ENCODE results near the gene MRPL23. TPM values are rescaled to one million over a fixed set of nuclear protein-coding genes. Genes with fewer than 3 reads are reported as not detected.

MRPL23 gene
- total and polyA plus RNA-seq, 12 donors: 52.2 to 1,024 (median 184) TPM

- 71 to 91% (median 87%) methylated on average over 2 to 20 of the region's 20 CpGs for WGBS, 4 donors
- DNase-seq: no peak
- Histone ChIP-seq H3K27me3 (no peaks in the 10 kb centered on the region), H3K27ac (peak overlapping the region in 2 of 5 donors; percentile 47 to 69), H3K36me3 (replicated peaks in 1 of 2) (no peaks in the 10 kb centered on the region), H3K9me3 (replicated peaks in 1 of 3) (no peaks in the 10 kb centered on the region), H3K4me1 (replicated peaks in 1 of 2) (peaks cover 0 to 3% of the 10 kb centered on the region in 2 donors), H3K4me3 (no peak overlapping the region)
- no peak for TF ChIP-seq POLR2A (IDR thresholded peaks at IDR 0.05)
- intact Hi-C loops (cut with DNase I): no loop called here
These were observed 19.2 kb upstream of the MRPL23 start for GRCh38 chr11:1927848-1928469.

- H3K9me3 ChIP-seq (replicated peaks in 1 of 3): no peaks in the 10 kb centered on the region
- no peaks in the 10 kb centered on the region for H3K36me3 ChIP-seq (replicated peaks in 1 of 2)
- intact Hi-C loops (cut with DNase I): no loop called here
- peak in 1 of 7 donors; percentile 8 for DNase-seq
- 86 to 100% (median 91%) methylated on average over 3 to 13 of the region's 13 CpGs for WGBS, 4 donors
- H3K4me3 ChIP-seq: no peak overlapping the region
- H3K27ac ChIP-seq: peak overlapping the region in 2 of 5 donors; percentile 47 to 69
- H3K27me3 ChIP-seq: no peaks in the 10 kb centered on the region
- H3K4me1 ChIP-seq (replicated peaks in 1 of 2): peaks cover 0 to 3% of the 10 kb centered on the region in 2 donors
- no peak for TF ChIP-seq POLR2A (IDR thresholded peaks at IDR 0.05)
- TF ChIP-seq CTCF (IDR thresholded peaks at IDR 0.05): no peak
These were observed 18.7 kb upstream of the MRPL23 start for GRCh38 chr11:1928470-1928890.

GRCh38 chr11:1928891-1929541 lies 18.1 kb upstream of the MRPL23 start:
- DNase-seq: peak in 1 of 7 donors; percentile 8
- H3K27me3 ChIP-seq: no peaks in the 10 kb centered on the region
- no peak overlapping the region for H3K4me3 ChIP-seq
- 90 to 94% (median 92%) methylated on average over 29 to 35 of the region's 35 CpGs for WGBS, 4 donors
- TF ChIP-seq POLR2A (IDR thresholded peaks at IDR 0.05) (no peak), CTCF (IDR thresholded peaks at IDR 0.05) (no peak)
- peak overlapping the region in 1 of 5 donors; percentile 69 for H3K27ac ChIP-seq
- H3K36me3 ChIP-seq (replicated peaks in 1 of 2): no peaks in the 10 kb centered on the region
- no peaks in the 10 kb centered on the region for H3K9me3 ChIP-seq (replicated peaks in 1 of 3)
- intact Hi-C loops (cut with DNase I): no loop called here
- peaks cover 0 to 3% of the 10 kb centered on the region in 2 donors for H3K4me1 ChIP-seq (replicated peaks in 1 of 2)

DNA sequence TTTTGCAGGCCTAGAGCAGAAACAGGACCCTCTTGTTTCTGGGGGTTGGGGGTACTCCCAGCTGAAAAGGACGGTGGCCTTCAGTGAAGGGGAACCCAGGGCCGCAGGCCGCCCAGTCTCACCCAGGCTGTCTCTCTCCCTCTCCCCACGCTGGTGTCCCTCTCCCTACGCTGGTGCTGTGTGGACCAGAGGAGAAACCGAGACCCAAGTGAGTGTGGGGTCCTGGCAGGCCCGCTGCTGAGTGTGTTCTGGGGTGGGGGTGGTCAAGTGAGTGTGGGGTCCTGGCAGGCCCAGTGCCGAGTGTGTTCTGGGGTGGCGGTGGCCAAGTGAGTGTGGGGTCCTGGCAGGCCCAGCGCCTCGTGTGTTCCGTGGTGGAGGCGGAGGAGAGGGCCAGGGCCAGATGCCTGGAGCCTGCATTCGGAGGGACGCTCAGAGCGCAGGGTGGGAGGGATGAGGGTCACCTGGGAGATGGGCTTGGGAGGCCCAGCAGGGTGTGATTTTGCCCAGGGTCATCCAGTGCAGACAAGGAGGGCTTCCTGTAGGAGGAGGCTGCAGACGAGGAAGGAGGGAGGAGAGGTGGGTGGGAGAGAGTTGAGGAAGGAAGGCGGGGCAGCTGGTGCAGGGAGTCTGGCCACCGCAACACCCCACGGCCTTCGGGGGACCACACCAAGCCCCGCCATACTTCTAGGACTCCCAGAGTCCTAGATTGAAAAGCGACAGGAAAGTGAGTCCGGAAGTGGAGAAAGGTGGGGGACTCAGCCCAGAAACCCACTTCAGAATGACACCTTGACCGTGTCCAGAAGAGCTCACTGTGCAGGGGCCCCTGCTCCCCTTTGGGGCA lies 17.3 kb upstream of the MRPL23 start:
- H3K4me1 ChIP-seq (replicated peaks in 1 of 2): peaks cover 0 to 3% of the 10 kb centered on the region in 2 donors
- H3K27ac ChIP-seq: peak overlapping the region in 2 of 5 donors; percentile 34 to 57
- H3K36me3 ChIP-seq (replicated peaks in 1 of 2): no peaks in the 10 kb centered on the region
- intact Hi-C loops (cut with DNase I): loop anchor here in 1 of 2 donors (5.0 kb wide), 1 partner anchor 222 kb away; no protein-coding TSS in a partner anchor
- WGBS, 4 donors: 88 to 89% (median 89%) methylated on average over 22 to 25 of the region's 25 CpGs
- DNase-seq: peak in 2 of 7 donors; percentile 8 to 10
- no peak overlapping the region for H3K4me3 ChIP-seq
- H3K9me3 ChIP-seq (replicated peaks in 1 of 3): no peaks in the 10 kb centered on the region
- H3K27me3 ChIP-seq: no peaks in the 10 kb centered on the region
- TF ChIP-seq CTCF (IDR thresholded peaks at IDR 0.05) (no peak), POLR2A (IDR thresholded peaks at IDR 0.05) (no peak)

All from adrenal gland (tissue), 12 donors.